GM23248 (cell line): Measurements from ENCODE around the gene SH3D19. TPM values are rescaled to one million over a fixed set of nuclear protein-coding genes. Genes with fewer than 3 reads are reported as not detected.

Source experiments
- DNase-seq: peaks from one replicate; pipeline ENCODE4 v3.0.0-alpha.2; 2015
- H2AFZ ChIP-seq: fragments of 200-600 bp; sonication (generic); 2 replicates; pipeline ENCODE4 v1.6.1; 2016; ENCODE audit warnings: antibody characterized with exemption
- H3F3A ChIP-seq: fragments of 200-600 bp; sonication (generic); 2 replicates; pipeline ENCODE4 v1.6.1; 2016; ENCODE audit warnings: mild to moderate bottlenecking, antibody characterized with exemption, mixed run types; ENCODE audit not compliant: insufficient read depth
- H3K27ac ChIP-seq: fragments of 200-600 bp; sonication (generic); 2 replicates; pipeline ENCODE4 v1.5.1; 2016; ENCODE audit warnings: mild to moderate bottlenecking
- H3K27me3 ChIP-seq: fragments of 200-600 bp; sonication (generic); replicated peaks from 2 replicates; pipeline ENCODE4 v1.6.1; 2016; ENCODE audit warnings: mild to moderate bottlenecking; ENCODE audit not compliant: insufficient read depth
- H3K36me3 ChIP-seq: fragments of 200-600 bp; sonication (generic); 2 replicates; pipeline ENCODE4 v1.6.1; 2016; ENCODE audit warnings: low read depth, mild to moderate bottlenecking
- H3K4me1 ChIP-seq: fragments of 200-600 bp; sonication (generic); 2 replicates; pipeline ENCODE4 v1.6.1; 2016; ENCODE audit warnings: mild to moderate bottlenecking; ENCODE audit not compliant: insufficient read depth
- H3K4me2 ChIP-seq: fragments of 200-600 bp; sonication (generic); one replicate; pipeline ENCODE4 v1.6.1; 2016; ENCODE audit warnings: mild to moderate bottlenecking; ENCODE audit not compliant: unreplicated experiment
- H3K4me3 ChIP-seq: fragments of 200-600 bp; sonication (generic); 2 replicates; pipeline ENCODE4 v1.5.1; 2016; ENCODE audit warnings: mild to moderate bottlenecking
- H3K79me2 ChIP-seq: fragments of 200-600 bp; sonication (generic); 2 replicates; pipeline ENCODE4 v1.6.1; 2016; ENCODE audit warnings: mild to moderate bottlenecking; ENCODE audit not compliant: insufficient read depth
- H3K9ac ChIP-seq: fragments of 200-600 bp; sonication (generic); 2 replicates; pipeline ENCODE4 v1.6.1; 2016; ENCODE audit warnings: mild to moderate bottlenecking
- H3K9me2 ChIP-seq: fragments of 200-600 bp; sonication (generic); 2 replicates; pipeline ENCODE4 v1.6.1; 2016; ENCODE audit warnings: mixed run types, mild to moderate bottlenecking, moderate library complexity; ENCODE audit not compliant: insufficient read depth
- H3K9me3 ChIP-seq: fragments of 200-600 bp; sonication (generic); one replicate; pipeline ENCODE4 v1.6.1; 2017; ENCODE audit warnings: low read depth
- H4K20me1 ChIP-seq: fragments of 200-600 bp; sonication (generic); 2 replicates; pipeline ENCODE4 v1.6.0; 2016; ENCODE audit not compliant: insufficient read depth
- EZH2 ChIP-seq: fragments of 200-600 bp; sonication (generic); IDR thresholded peaks from 2 replicates; pipeline ENCODE4 v1.6.1; 2018; ENCODE audit warnings: antibody characterized with exemption, mild to moderate bottlenecking; ENCODE audit not compliant: insufficient read depth, poor library complexity, severe bottlenecking
- EZH2phosphoT487 ChIP-seq: fragments of 200-600 bp; sonication (generic); IDR thresholded peaks from 2 replicates; pipeline ENCODE4 v1.6.1; 2018; ENCODE audit warnings: antibody characterized with exemption, moderate library complexity, mild to moderate bottlenecking, low read depth; ENCODE audit not compliant: insufficient read depth
- WGBS, 2 experiments: methylation state at CpG; one replicate each; pipeline ENCODE4 v1.1.6; 2015 to 2017; ENCODE audit warnings: low lambda C conversion rate in 2 of 2, low coverage in 1 of 2; ENCODE audit errors: missing lambda C conversion rate in 2 of 2; 5-methylcytosine and 5-hydroxymethylcytosine counted together
- in situ Hi-C: fragments of 300-500 bp; cut with MboI; formaldehyde crosslinking; loops from 2 replicates; pipeline ENCODE4 v1.15.0; 2020
- polyA plus RNA-seq: library from polyadenylated mRNA; unstranded; fragments of >200 nt; fragmentation: Nextera tagmentation; extraction: Ambion mirVana; gene quantifications from 2 replicates; pipeline ENCODE4 v1.2.1, GENCODE V29; 2016
- total RNA-seq: library from RNA; depleted of rRNA; stranded (reverse); fragments of >200 nt; shearing (Covaris generic); gene quantifications from 2 replicates; pipeline ENCODE4 v1.2.3, GENCODE V29; 2014

SH3D19 gene
- total and polyA plus RNA-seq, 2 experiments from 2014 or later, result 29.1 to 47.8 TPM

DNA sequence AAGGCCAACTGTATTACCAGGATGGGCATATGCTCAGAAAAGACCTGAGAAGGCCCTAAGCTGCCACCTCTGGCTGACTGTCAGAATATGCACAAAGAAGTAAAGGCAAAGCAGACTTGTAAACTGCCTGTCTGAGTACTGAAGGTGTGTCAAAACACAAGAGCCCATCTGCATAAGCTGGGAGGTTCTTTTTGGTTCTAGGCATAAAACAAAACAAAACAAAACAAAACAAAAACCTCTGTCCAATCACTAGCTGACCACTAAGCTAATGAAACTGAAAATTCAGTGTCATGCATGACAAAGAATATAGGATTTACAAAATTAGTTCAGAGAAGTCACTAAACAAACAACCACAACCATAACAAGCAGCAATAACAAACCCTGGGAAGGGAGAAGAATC lies 20.6 kb downstream of the SH3D19 start:
- no peak overlapping the region for H3K4me3 ChIP-seq
- H3K9ac ChIP-seq, result no peak overlapping the region
- no peak for DNase-seq
- no peaks in the 10 kb centered on the region for H3K9me3 ChIP-seq
- H2AFZ ChIP-seq, result no peak overlapping the region
- H3K27ac ChIP-seq, result no peak overlapping the region
- H3K79me2 ChIP-seq, result no peaks in the 10 kb centered on the region; the same call in 1 of the 2 replicates
- H3K9me2 ChIP-seq, result no peaks in the 10 kb centered on the region
- H4K20me1 ChIP-seq, result no peaks in the 10 kb centered on the region
- peaks cover 9% of the 10 kb centered on the region; the same call in 1 of the 2 replicates for H3F3A ChIP-seq
- H3K27me3 ChIP-seq, result no peaks in the 10 kb centered on the region
- no peaks in the 10 kb centered on the region for H3K36me3 ChIP-seq
- in situ Hi-C loops, result no loop called here
- H3K4me2 ChIP-seq, result no peak overlapping the region
- TF ChIP-seq EZH2 (no peak), EZH2phosphoT487 (no peak)
- peaks cover 6% of the 10 kb centered on the region; the same call in 1 of the 2 replicates for H3K4me1 ChIP-seq

- Histone ChIP-seq H3K4me2 (no peak overlapping the region), H3K36me3 (no peaks in the 10 kb centered on the region), H3K4me3 (no peak overlapping the region), H4K20me1 (no peaks in the 10 kb centered on the region), H3F3A (peaks cover 9% of the 10 kb centered on the region; the same call in 1 of the 2 replicates), H3K4me1 (peaks cover 6% of the 10 kb centered on the region; the same call in 1 of the 2 replicates), H3K9ac (no peak overlapping the region), H2AFZ (no peak overlapping the region), H3K79me2 (no peaks in the 10 kb centered on the region; the same call in 1 of the 2 replicates), H3K27ac (no peak overlapping the region), H3K27me3 (no peaks in the 10 kb centered on the region), H3K9me2 (no peaks in the 10 kb centered on the region), H3K9me3 (no peaks in the 10 kb centered on the region)
- TF ChIP-seq EZH2 (no peak), EZH2phosphoT487 (no peak)
- in situ Hi-C loops, result no loop called here
- no peak for DNase-seq
Observed at GRCh38 chr4:151304226-151304625, 21.2 kb downstream of the SH3D19 start.

GRCh38 chr4:151302432-151302831 lies 23.0 kb downstream of the SH3D19 start:
- Histone ChIP-seq H3K27ac (no peak overlapping the region), H3K27me3 (no peaks in the 10 kb centered on the region), H3K4me2 (no peak overlapping the region), H3K79me2 (no peaks in the 10 kb centered on the region), H3K36me3 (no peaks in the 10 kb centered on the region), H3K4me1 (peaks cover 6% of the 10 kb centered on the region; the same call in 1 of the 2 replicates), H3K9me2 (no peaks in the 10 kb centered on the region), H3K9me3 (no peaks in the 10 kb centered on the region), H2AFZ (no peak overlapping the region), H3K4me3 (no peak overlapping the region), H3K9ac (no peak overlapping the region), H3F3A (peaks cover 9% of the 10 kb centered on the region; the same call in 1 of the 2 replicates), H4K20me1 (no peaks in the 10 kb centered on the region)
- in situ Hi-C loops, result no loop called here
- 51% methylated on average over 4 of the region's 4 CpGs for WGBS, 2 experiments
- DNase-seq, result peak; percentile 56
- TF ChIP-seq EZH2phosphoT487 (no peak), EZH2 (no peak)

DNA sequence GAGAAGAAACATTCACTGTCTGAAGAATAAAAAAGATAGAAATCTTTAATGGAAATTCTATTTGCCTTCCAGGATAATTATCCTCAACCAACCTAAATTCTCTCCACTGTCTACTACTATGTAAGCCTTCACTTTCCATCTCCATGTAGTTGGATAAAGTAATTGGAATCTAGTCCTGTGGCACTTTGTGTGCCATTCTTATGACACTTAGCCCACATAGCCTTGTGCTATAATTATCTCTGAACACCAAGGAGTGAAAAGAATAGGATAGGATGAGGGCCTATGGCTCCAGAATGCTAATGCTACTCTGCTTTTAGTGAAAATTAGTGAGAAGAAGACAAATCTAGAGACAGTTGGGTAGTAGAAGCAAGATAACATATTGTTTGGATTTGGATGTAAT lies 28.2 kb downstream of the SH3D19 start:
- Histone ChIP-seq H3K27ac (no peak overlapping the region), H3K36me3 (no peaks in the 10 kb centered on the region), H3K27me3 (no peaks in the 10 kb centered on the region), H3K4me2 (no peak overlapping the region), H3K4me3 (no peak overlapping the region), H3K9ac (no peak overlapping the region), H3F3A (peaks cover 5% of the 10 kb centered on the region; the same call in 1 of the 2 replicates), H4K20me1 (no peaks in the 10 kb centered on the region), H2AFZ (no peak overlapping the region), H3K9me2 (no peaks in the 10 kb centered on the region), H3K4me1 (peaks cover 2% of the 10 kb centered on the region; the same call in 1 of the 2 replicates), H3K9me3 (no peaks in the 10 kb centered on the region), H3K79me2 (no peaks in the 10 kb centered on the region)
- in situ Hi-C loops, result no loop called here
- TF ChIP-seq EZH2phosphoT487, result no peak
- TF ChIP-seq EZH2, result no peak
- DNase-seq, result no peak

- no peak overlapping the region for H3K9ac ChIP-seq
- H3K36me3 ChIP-seq, result no peaks in the 10 kb centered on the region
- H3K9me2 ChIP-seq, result no peaks in the 10 kb centered on the region
- in situ Hi-C loops, result no loop called here
- 80% methylated on average over 3 of the region's 3 CpGs for WGBS, 2 experiments
- no peak overlapping the region for H3K27ac ChIP-seq
- H3K4me3 ChIP-seq, result no peak overlapping the region
- peaks cover 11% of the 10 kb centered on the region for H3F3A ChIP-seq
- DNase-seq, result no peak
- TF ChIP-seq EZH2 (no peak), EZH2phosphoT487 (no peak)
- H3K9me3 ChIP-seq, result no peaks in the 10 kb centered on the region
- H3K79me2 ChIP-seq, result no peaks in the 10 kb centered on the region
- no peak overlapping the region for H2AFZ ChIP-seq
- H4K20me1 ChIP-seq, result no peaks in the 10 kb centered on the region
- H3K4me1 ChIP-seq, result peaks cover 9% of the 10 kb centered on the region
- no peak overlapping the region for H3K4me2 ChIP-seq
- H3K27me3 ChIP-seq, result no peaks in the 10 kb centered on the region
Observed at GRCh38 chr4:151296227-151296626, 29.2 kb downstream of the SH3D19 start.
